ENCODE results near the gene WARS2.

DNA sequence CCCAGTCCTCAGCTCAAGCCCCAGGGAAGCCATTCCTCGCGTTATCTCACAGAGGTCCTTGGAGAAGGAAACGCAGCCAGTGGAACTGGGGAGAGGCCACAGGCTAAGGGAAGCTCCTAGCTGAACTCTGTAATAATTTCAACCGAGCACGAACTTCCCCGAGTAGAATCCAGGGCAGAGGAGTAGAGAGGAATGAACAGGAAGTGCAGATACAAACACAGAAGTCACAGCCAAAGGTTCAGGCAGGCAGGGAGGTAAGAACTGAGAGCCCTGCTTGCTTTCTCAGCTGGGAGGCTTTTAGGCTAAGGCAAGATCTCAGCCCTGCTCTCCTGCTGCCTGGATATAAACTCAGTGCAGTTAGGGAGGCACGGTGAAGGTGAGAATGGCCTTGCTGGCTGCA is 23.7 kb downstream of the WARS2 start:
- TF ChIP-seq TAF1 (IDR thresholded peaks at IDR 0.05; ENCODE audit: borderline replicate concordance, insufficient read depth, low read length) (no peak), POLR2AphosphoS5 (IDR thresholded peaks at IDR 0.05; ENCODE audit: low read depth, low read length) (no peak), SIN3A (IDR thresholded peaks at IDR 0.05; ENCODE audit: borderline replicate concordance, insufficient read depth, low read length) (no peak)
- TF ChIP-seq, protein P1, sequence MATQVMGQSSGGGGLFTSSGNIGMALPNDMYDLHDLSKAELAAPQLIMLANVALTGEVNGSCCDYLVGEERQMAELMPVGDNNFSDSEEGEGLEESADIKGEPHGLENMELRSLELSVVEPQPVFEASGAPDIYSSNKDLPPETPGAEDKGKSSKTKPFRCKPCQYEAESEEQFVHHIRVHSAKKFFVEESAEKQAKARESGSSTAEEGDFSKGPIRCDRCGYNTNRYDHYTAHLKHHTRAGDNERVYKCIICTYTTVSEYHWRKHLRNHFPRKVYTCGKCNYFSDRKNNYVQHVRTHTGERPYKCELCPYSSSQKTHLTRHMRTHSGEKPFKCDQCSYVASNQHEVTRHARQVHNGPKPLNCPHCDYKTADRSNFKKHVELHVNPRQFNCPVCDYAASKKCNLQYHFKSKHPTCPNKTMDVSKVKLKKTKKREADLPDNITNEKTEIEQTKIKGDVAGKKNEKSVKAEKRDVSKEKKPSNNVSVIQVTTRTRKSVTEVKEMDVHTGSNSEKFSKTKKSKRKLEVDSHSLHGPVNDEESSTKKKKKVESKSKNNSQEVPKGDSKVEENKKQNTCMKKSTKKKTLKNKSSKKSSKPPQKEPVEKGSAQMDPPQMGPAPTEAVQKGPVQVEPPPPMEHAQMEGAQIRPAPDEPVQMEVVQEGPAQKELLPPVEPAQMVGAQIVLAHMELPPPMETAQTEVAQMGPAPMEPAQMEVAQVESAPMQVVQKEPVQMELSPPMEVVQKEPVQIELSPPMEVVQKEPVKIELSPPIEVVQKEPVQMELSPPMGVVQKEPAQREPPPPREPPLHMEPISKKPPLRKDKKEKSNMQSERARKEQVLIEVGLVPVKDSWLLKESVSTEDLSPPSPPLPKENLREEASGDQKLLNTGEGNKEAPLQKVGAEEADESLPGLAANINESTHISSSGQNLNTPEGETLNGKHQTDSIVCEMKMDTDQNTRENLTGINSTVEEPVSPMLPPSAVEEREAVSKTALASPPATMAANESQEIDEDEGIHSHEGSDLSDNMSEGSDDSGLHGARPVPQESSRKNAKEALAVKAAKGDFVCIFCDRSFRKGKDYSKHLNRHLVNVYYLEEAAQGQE (IDR thresholded peaks at IDR 0.05; ENCODE audit: insufficient read depth in 1 of 2, low read depth in 2 of 2, low read length in 2 of 2) = no peak
